HUES64 (cell line): ENCODE data around the gene DDX50.
A peak's percentile ranks its signal among the peaks of the same experiment; 100 is the strongest.

Experiments
- H3K27ac ChIP-seq: 2 replicates; pipeline ENCODE4 v1.7.0; 2013; ENCODE audit warnings: low read depth, low read length, inconsistent platforms
- H3K27me3 ChIP-seq: 2 replicates; pipeline ENCODE4 v1.6.1; 2013; ENCODE audit warnings: mild to moderate bottlenecking, low read length; ENCODE audit not compliant: insufficient read depth
- H3K36me3 ChIP-seq: 2 replicates; pipeline ENCODE4 v1.6.1; 2013; ENCODE audit warnings: mild to moderate bottlenecking, low read length; ENCODE audit not compliant: insufficient read depth
- H3K4me1 ChIP-seq: 2 replicates; pipeline ENCODE4 v1.6.1; 2013; ENCODE audit warnings: mild to moderate bottlenecking, low read length, moderate library complexity; ENCODE audit not compliant: insufficient read depth
- H3K4me3 ChIP-seq: 2 replicates; pipeline ENCODE4 v1.5.1; 2013; ENCODE audit warnings: mild to moderate bottlenecking, low read length, moderate library complexity
- H3K9ac ChIP-seq: 2 replicates; pipeline ENCODE4 v1.6.1; 2013; ENCODE audit warnings: mild to moderate bottlenecking, low read depth, low read length
- H3K9me3 ChIP-seq: 2 replicates; pipeline ENCODE4 v1.6.1; 2013; ENCODE audit warnings: low read depth, low read length; ENCODE audit not compliant: insufficient read depth
- whole genome bisulfite sequencing: fragments of 150-250, 120-280 bp; methylation state at CpG from one replicate; pipeline ENCODE4 v1.1.7; 2013; ENCODE audit warnings: missing lambda C conversion rate; 5-methylcytosine and 5-hydroxymethylcytosine counted together

DDX50 gene

DNA sequence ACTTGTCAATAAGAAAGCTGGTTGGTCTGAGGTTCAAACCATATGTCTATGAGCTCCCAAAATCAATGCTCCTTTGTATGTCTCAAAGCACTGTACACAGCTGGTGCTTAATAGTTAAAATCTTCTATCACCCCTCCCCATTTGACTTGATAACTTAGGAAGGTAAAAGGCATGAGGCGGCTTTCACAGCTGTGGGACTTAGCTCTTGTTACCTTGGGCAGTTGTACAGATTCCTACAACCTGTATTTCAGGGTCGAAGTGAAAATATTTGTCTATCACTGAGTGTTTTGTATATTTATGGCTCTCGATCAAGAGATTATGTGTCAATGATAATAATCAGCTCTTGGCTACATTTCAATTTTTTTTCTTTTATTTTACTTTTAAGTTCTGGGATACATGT is 86.5 kb downstream of the DDX50 start:
- peaks cover 2% of the 10 kb centered on the region; the same call in 1 of the 2 replicates for H3K4me1 ChIP-seq
- 0 out of 2 replicates have a peak overlapping the region, but pooled peaks have one; percentile 1 for H3K27ac ChIP-seq
- H3K4me3 ChIP-seq = no peak overlapping the region
- WGBS = 96% methylated on average over 3 of the region's 3 CpGs
- H3K36me3 ChIP-seq = peaks cover 32% of the 10 kb centered on the region
- H3K9ac ChIP-seq = no peak overlapping the region
- no peaks in the 10 kb centered on the region for H3K9me3 ChIP-seq
- H3K27me3 ChIP-seq = no peaks in the 10 kb centered on the region

DNA sequence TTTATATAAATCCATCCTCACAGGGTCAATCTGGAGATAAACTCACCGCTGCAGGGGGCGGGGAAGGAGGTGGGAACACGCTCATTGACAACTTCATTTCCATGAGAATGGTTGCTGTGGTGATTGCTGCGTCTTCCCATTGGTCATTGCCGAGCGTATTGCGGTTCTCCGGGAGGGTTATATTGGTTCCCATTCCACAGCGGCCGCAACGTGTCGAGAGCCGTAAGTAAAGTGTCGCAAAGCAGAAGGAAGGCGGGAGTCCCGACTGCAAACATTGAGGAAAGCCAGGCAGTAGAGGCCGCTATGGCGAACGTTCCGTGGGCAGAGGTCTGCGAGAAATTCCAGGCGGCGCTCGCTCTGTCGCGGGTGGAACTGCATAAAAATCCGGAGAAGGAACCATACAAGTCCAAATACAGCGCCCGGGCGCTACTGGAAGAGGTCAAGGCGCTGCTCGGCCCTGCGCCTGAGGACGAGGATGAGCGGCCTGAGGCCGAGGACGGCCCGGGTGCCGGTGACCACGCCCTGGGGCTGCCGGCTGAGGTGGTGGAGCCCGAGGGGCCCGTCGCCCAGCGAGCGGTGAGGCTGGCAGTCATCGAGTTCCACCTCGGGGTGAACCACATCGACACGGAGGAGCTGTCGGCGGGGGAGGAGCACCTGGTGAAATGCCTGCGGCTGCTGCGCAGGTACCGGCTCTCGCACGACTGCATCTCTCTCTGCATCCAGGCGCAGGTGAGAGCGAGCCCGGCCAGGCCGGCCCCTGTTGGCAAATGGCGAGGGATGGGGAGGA is 87.6 kb downstream of the DDX50 start, which contains the start of gene KIFBP:
KIFBP (plus strand) TSS at position 274 of the 787 bp plus-strand sequence; CDS start at position 304, 30 bp downstream.
- peak within 1 kb of the TSS; percentile 80 for H3K4me3 ChIP-seq
- H3K27ac ChIP-seq = peak within 1 kb of the TSS; percentile 65; the same call in 1 of the 2 replicates
- under 1% methylated on average over 62 of the region's 62 CpGs for WGBS
- H3K9ac ChIP-seq = peak within 1 kb of the TSS; percentile 79
- peaks cover 2% of the 10 kb centered on the region; the same call in 1 of the 2 replicates for H3K4me1 ChIP-seq
- H3K36me3 ChIP-seq = peaks cover 21% of the 10 kb centered on the region
- no peaks in the 10 kb centered on the region for H3K27me3 ChIP-seq
- no peaks in the 10 kb centered on the region for H3K9me3 ChIP-seq

- H3K27ac ChIP-seq = peak overlapping the region; percentile 65; the same call in 1 of the 2 replicates
- 24% methylated on average over 22 of the region's 22 CpGs for WGBS
Observed at GRCh38 chr10:68989317-68989990, 88.3 kb downstream of the DDX50 start.

DNA sequence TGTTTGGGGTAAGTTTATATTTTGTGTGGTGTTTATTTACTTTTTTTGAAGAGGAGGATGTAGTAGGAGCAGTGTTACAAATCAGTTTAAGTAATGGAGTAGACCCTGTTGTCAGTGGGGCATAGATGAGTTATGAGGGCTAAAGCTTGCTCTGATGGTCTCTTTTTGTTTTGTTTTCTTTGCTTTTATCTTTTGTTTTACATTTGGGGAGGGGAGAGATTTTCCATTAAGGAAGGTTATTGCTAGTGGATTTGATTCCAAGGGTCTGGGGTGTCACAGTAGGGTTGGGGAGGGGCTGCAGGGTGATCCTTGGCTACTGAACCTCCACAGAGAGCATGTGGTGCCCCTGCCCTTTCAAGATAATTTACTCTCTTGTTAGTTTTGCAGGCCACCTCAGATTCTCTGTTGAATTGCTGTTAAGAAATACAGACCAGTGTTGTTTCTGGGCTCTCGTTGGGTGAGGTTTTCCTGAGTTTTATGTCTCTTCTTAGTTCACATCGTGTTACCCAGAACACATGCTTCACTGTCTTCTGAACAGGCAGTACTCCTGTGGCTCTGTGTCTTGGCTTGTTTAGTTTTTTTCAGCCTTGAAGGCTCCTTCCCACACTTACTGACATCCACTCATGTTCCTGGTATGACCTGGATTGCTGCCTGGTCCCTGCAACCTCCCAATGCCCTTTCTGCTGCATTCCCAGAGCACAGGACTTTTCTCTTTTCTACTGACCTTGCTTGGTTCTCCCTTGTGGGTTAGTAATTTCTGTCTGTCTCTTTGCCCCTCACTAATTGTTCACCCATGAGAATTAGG is 91.7 kb downstream of the DDX50 start:
- Histone ChIP-seq H3K27ac (no peak overlapping the region), H3K9ac (no peak overlapping the region), H3K27me3 (no peaks in the 10 kb centered on the region)

More at GRCh38 chr10:68989317-68989990, 88.3 kb downstream of the DDX50 start:
- peak overlapping the region; percentile 79 for H3K9ac ChIP-seq
- peak overlapping the region; percentile 80 for H3K4me3 ChIP-seq
- H3K9me3 ChIP-seq = no peaks in the 10 kb centered on the region
- H3K36me3 ChIP-seq = peaks cover 14% of the 10 kb centered on the region
- peaks cover 2% of the 10 kb centered on the region; the same call in 1 of the 2 replicates for H3K4me1 ChIP-seq
- no peaks in the 10 kb centered on the region for H3K27me3 ChIP-seq

More for the DNA sequence above, 91.7 kb downstream of the DDX50 start:
- no peaks in the 10 kb centered on the region for H3K9me3 ChIP-seq
- H3K4me3 ChIP-seq = no peak overlapping the region
- H3K4me1 ChIP-seq = peaks cover 2% of the 10 kb centered on the region; the same call in 1 of the 2 replicates
- WGBS = 91% methylated on average over 2 of the region's 2 CpGs
- no peaks in the 10 kb centered on the region for H3K36me3 ChIP-seq
